ENCODE data around the gene CTNNA3. TPM values are rescaled to one million over a fixed set of nuclear protein-coding genes. Genes with fewer than 3 reads are reported as not detected.

Gene CTNNA3
- total RNA-seq, 1 donor from 2014 or later: 0.30 TPM

- Mint-ChIP-seq H3K9me3 (ENCODE audit: unreplicated experiment) (no peaks in the 10 kb centered on the region), H3K4me3 (ENCODE audit: unreplicated experiment) (no peak overlapping the region), H3K27ac (ENCODE audit: unreplicated experiment) (no peak overlapping the region), H3K27me3 (ENCODE audit: unreplicated experiment) (peaks cover 28% of the 10 kb centered on the region), H3K36me3 (ENCODE audit: unreplicated experiment) (no peaks in the 10 kb centered on the region), H3K4me1 (ENCODE audit: unreplicated experiment) (no peaks in the 10 kb centered on the region)
- TF ChIP-seq, protein P1, sequence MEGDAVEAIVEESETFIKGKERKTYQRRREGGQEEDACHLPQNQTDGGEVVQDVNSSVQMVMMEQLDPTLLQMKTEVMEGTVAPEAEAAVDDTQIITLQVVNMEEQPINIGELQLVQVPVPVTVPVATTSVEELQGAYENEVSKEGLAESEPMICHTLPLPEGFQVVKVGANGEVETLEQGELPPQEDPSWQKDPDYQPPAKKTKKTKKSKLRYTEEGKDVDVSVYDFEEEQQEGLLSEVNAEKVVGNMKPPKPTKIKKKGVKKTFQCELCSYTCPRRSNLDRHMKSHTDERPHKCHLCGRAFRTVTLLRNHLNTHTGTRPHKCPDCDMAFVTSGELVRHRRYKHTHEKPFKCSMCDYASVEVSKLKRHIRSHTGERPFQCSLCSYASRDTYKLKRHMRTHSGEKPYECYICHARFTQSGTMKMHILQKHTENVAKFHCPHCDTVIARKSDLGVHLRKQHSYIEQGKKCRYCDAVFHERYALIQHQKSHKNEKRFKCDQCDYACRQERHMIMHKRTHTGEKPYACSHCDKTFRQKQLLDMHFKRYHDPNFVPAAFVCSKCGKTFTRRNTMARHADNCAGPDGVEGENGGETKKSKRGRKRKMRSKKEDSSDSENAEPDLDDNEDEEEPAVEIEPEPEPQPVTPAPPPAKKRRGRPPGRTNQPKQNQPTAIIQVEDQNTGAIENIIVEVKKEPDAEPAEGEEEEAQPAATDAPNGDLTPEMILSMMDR (IDR thresholded peaks at IDR 0.05): no peak
- DNase-seq (ENCODE audit: extremely low spot score, unreplicated experiment): no peak
Measured at GRCh38 chr10:66958466-66958865, 737.5 kb downstream of the CTNNA3 start.

DNA sequence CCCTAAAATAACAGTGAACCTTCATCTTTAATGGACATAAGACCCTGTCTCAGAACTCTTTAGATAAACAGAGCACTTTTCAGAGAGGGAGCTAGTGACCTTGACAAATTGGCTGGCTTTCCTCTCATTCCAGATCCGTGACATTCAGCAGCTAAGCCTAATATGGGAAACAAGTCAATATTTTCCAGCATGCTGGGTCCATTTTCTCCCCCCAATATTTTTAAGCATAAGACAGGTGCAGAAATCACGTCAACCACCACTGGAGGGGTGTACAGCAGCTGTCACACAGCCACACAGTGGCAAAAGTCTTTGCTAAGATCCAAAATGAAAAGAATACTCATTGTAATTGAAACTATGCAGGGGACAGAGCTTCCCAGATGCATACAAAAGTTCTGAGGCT is 744.1 kb downstream of the CTNNA3 start:
- no peak for DNase-seq (ENCODE audit: extremely low spot score, unreplicated experiment)

DNA sequence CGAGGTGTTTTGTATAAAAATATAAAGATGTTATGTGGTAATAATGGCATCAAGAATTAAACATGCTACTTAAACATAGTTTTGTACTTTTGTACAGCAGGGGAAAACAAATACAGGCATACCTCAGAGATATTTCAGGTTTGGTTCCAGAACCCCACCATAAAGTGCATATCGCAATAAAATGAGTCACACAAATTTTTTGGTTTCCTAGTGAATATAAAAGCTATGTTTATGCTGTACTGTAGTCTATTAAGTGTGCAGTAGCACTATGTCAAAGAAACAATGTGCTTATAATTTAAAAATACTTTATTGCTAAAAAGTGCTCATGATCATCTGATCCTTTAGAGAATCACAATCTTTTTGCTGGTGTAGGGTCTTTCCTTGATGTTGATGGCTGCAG is 752.4 kb downstream of the CTNNA3 start:
- TF ChIP-seq, protein P1 (IDR thresholded peaks at IDR 0.05): no peak
- Mint-ChIP-seq H3K27me3 (ENCODE audit: unreplicated experiment) (peaks cover 35% of the 10 kb centered on the region), H3K9me3 (ENCODE audit: unreplicated experiment) (no peaks in the 10 kb centered on the region), H3K4me1 (ENCODE audit: unreplicated experiment) (no peaks in the 10 kb centered on the region), H3K36me3 (ENCODE audit: unreplicated experiment) (no peaks in the 10 kb centered on the region), H3K4me3 (ENCODE audit: unreplicated experiment) (no peak overlapping the region), H3K27ac (ENCODE audit: unreplicated experiment) (no peak overlapping the region)
- no peak for DNase-seq (ENCODE audit: extremely low spot score, unreplicated experiment)

More for the DNA sequence above, 744.1 kb downstream of the CTNNA3 start:
- Mint-ChIP-seq H3K27ac (ENCODE audit: unreplicated experiment) (no peak overlapping the region), H3K4me1 (ENCODE audit: unreplicated experiment) (no peaks in the 10 kb centered on the region), H3K36me3 (ENCODE audit: unreplicated experiment) (no peaks in the 10 kb centered on the region), H3K9me3 (ENCODE audit: unreplicated experiment) (no peaks in the 10 kb centered on the region), H3K4me3 (ENCODE audit: unreplicated experiment) (no peak overlapping the region), H3K27me3 (ENCODE audit: unreplicated experiment) (peaks cover 22% of the 10 kb centered on the region)
- TF ChIP-seq, protein P1 (IDR thresholded peaks at IDR 0.05): no peak

- H3K36me3 Mint-ChIP-seq (ENCODE audit: unreplicated experiment): no peaks in the 10 kb centered on the region
- H3K4me1 Mint-ChIP-seq (ENCODE audit: unreplicated experiment): no peaks in the 10 kb centered on the region
- DNase-seq (ENCODE audit: extremely low spot score, unreplicated experiment): no peak
- no peak overlapping the region for H3K4me3 Mint-ChIP-seq (ENCODE audit: unreplicated experiment)
- no peak overlapping the region for H3K27ac Mint-ChIP-seq (ENCODE audit: unreplicated experiment)
- TF ChIP-seq, protein P1 (IDR thresholded peaks at IDR 0.05): no peak
- H3K27me3 Mint-ChIP-seq (ENCODE audit: unreplicated experiment): peaks cover 35% of the 10 kb centered on the region
- no peaks in the 10 kb centered on the region for H3K9me3 Mint-ChIP-seq (ENCODE audit: unreplicated experiment)
Measured at GRCh38 chr10:66942407-66942806, 753.6 kb downstream of the CTNNA3 start.

DNA sequence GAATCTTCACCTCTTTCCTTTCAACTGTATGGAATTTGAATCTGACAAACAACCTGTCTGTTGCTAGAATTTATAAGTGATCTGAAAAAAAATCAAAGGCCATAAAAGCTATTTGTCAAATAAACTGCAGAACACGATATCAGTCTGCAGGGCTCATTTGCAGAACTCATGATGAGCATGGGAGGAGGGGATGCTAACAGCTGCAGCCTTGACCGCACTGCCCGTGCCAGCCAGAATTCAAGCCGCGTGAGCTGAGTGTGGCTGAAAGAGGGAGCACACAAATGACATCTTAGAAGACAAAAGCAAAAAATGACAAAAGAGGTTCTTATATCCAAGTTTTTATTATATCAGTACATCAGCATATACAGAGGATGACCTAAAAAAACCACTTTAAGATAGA is 754.5 kb downstream of the CTNNA3 start:
- Mint-ChIP-seq H3K9me3 (ENCODE audit: unreplicated experiment) (no peaks in the 10 kb centered on the region), H3K36me3 (ENCODE audit: unreplicated experiment) (no peaks in the 10 kb centered on the region), H3K27ac (ENCODE audit: unreplicated experiment) (no peak overlapping the region), H3K4me3 (ENCODE audit: unreplicated experiment) (no peak overlapping the region), H3K27me3 (ENCODE audit: unreplicated experiment) (peaks cover 33% of the 10 kb centered on the region), H3K4me1 (ENCODE audit: unreplicated experiment) (no peaks in the 10 kb centered on the region)
- TF ChIP-seq, protein P1 (IDR thresholded peaks at IDR 0.05): no peak
- no peak for DNase-seq (ENCODE audit: extremely low spot score, unreplicated experiment)
